ENCODE data around the gene RAP1A.

RAP1A gene

GRCh38 chr1:111761717-111762116 lies 142.1 kb downstream of the RAP1A start:
- DNase-seq (ENCODE audit: low read depth) = no peak

- no peak for DNase-seq (ENCODE audit: low read depth)
Measured at GRCh38 chr1:111762332-111762731, 142.7 kb downstream of the RAP1A start.
